Cerebellar cortex (tissue), 1 donor: ENCODE measurements around the gene GFRA1.

Experiments used
- DNase-seq: peaks from one replicate; pipeline ENCODE4 v3.0.0-alpha.2; 2015; ENCODE audit warnings: low spot score

The GFRA1 gene

GRCh38 chr10:116270771-116271592 is 2.0 kb downstream of the GFRA1 start:
- no peak for DNase-seq

GRCh38 chr10:116270126-116270770 is 2.8 kb downstream of the GFRA1 start:
- DNase-seq = no peak

- no peak for DNase-seq
Measured at GRCh38 chr10:116269619-116270018, 3.4 kb downstream of the GFRA1 start.

GRCh38 chr10:116268976-116269375 is 4.0 kb downstream of the GFRA1 start:
- peak; percentile 7 for DNase-seq

GRCh38 chr10:116265686-116266085 is 7.3 kb downstream of the GFRA1 start:
- no peak for DNase-seq

- DNase-seq = no peak
Measured at GRCh38 chr10:116263870-116264655, 8.9 kb downstream of the GFRA1 start.

- DNase-seq = no peak
Measured at GRCh38 chr10:116262678-116263077, 10.3 kb downstream of the GFRA1 start.

- no peak for DNase-seq
Measured at GRCh38 chr10:116260599-116260998, 12.4 kb downstream of the GFRA1 start.

GRCh38 chr10:116259638-116260037 is 13.4 kb downstream of the GFRA1 start:
- no peak for DNase-seq

GRCh38 chr10:116257785-116258184 is 15.2 kb downstream of the GFRA1 start:
- DNase-seq = no peak

GRCh38 chr10:116256752-116257259 is 16.2 kb downstream of the GFRA1 start:
- no peak for DNase-seq

- no peak for DNase-seq
Measured at GRCh38 chr10:116255886-116256751, 16.9 kb downstream of the GFRA1 start.

GRCh38 chr10:116254422-116255155 is 18.4 kb downstream of the GFRA1 start:
- no peak for DNase-seq

GRCh38 chr10:116253716-116254115 is 19.3 kb downstream of the GFRA1 start:
- DNase-seq = no peak

GRCh38 chr10:116251602-116252395 is 21.2 kb downstream of the GFRA1 start:
- DNase-seq = no peak

GRCh38 chr10:116247691-116248090 is 25.3 kb downstream of the GFRA1 start:
- DNase-seq = no peak

- no peak for DNase-seq
Measured at GRCh38 chr10:116246263-116246662, 26.7 kb downstream of the GFRA1 start.

GRCh38 chr10:116245156-116245555 is 27.9 kb downstream of the GFRA1 start:
- no peak for DNase-seq

- no peak for DNase-seq
Measured at GRCh38 chr10:116241642-116242410, 31.2 kb downstream of the GFRA1 start.
